ENCODE measurements around the gene HIPK4. TPM values are rescaled to one million over a fixed set of nuclear protein-coding genes. Genes with fewer than 3 reads are reported as not detected.
"Not testable (repeated sequence)": the region's sequence is repeated elsewhere in the genome, so short reads cannot be mapped to it uniquely, and the experiment has no call there.

HIPK4 gene
- total RNA-seq, 1 donor from 2014 or later, result 0.30 TPM

GRCh38 chr19:40413291-40413845 lies 23.4 kb upstream of the HIPK4 start, which contains the start of gene PRX:
PRX (minus strand) TSS chr19:40413378; CDS start chr19:40407932, 5,446 bp downstream.
- no peak for TF ChIP-seq CTCF (conservative IDR thresholded peaks at IDR 0.05)

GRCh38 chr19:40412866-40413265 lies 22.9 kb upstream of the HIPK4 start:
- peaks cover 16% of the 10 kb centered on the region for H3K4me1 Mint-ChIP-seq
- H3K4me3 Mint-ChIP-seq, result no peak overlapping the region
- H3K27me3 Mint-ChIP-seq (ENCODE audit: low read depth), result no peaks in the 10 kb centered on the region
- TF ChIP-seq CTCF (conservative IDR thresholded peaks at IDR 0.05), result no peak
- no peak overlapping the region for H3K27ac Mint-ChIP-seq (ENCODE audit: unreplicated experiment)
- H3K9me3 Mint-ChIP-seq, result no peaks in the 10 kb centered on the region
- no peaks in the 10 kb centered on the region for H3K36me3 Mint-ChIP-seq (ENCODE audit: low read depth)
- DNase-seq (ENCODE audit: low read depth, low spot score), result no peak

More at GRCh38 chr19:40413291-40413845, 23.4 kb upstream of the HIPK4 start, which contains the start of gene PRX:
- DNase-seq (ENCODE audit: low read depth, low spot score), result no peak
- Mint-ChIP-seq H3K4me1 (peaks cover 16% of the 10 kb centered on the region), H3K27ac (ENCODE audit: unreplicated experiment) (no peak within 1 kb of the TSS), H3K4me3 (peak within 1 kb of the TSS; percentile 2), H3K36me3 (ENCODE audit: low read depth) (no peaks in the 10 kb centered on the region), H3K9me3 (no peaks in the 10 kb centered on the region), H3K27me3 (ENCODE audit: low read depth) (no peaks in the 10 kb centered on the region)

- Mint-ChIP-seq H3K4me3 (no peak overlapping the region), H3K36me3 (ENCODE audit: low read depth) (no peaks in the 10 kb centered on the region), H3K27me3 (ENCODE audit: low read depth) (no peaks in the 10 kb centered on the region), H3K4me1 (peaks cover 14% of the 10 kb centered on the region), H3K9me3 (no peaks in the 10 kb centered on the region), H3K27ac (ENCODE audit: unreplicated experiment) (no peak overlapping the region)
- TF ChIP-seq CTCF (conservative IDR thresholded peaks at IDR 0.05), result no peak
- no peak for DNase-seq (ENCODE audit: low read depth, low spot score)
Observed at GRCh38 chr19:40411958-40412499, 22.0 kb upstream of the HIPK4 start.

GRCh38 chr19:40411125-40411842 lies 21.3 kb upstream of the HIPK4 start:
- Mint-ChIP-seq H3K27me3 (ENCODE audit: low read depth) (no peaks in the 10 kb centered on the region), H3K9me3 (no peaks in the 10 kb centered on the region), H3K27ac (ENCODE audit: unreplicated experiment) (peak overlapping the region; percentile 92), H3K4me3 (no peak overlapping the region), H3K4me1 (peaks cover 11% of the 10 kb centered on the region), H3K36me3 (ENCODE audit: low read depth) (no peaks in the 10 kb centered on the region)
- no peak for DNase-seq (ENCODE audit: low read depth, low spot score)
- TF ChIP-seq CTCF (conservative IDR thresholded peaks at IDR 0.05), result no peak

- H3K4me1 Mint-ChIP-seq, result peaks cover 13% of the 10 kb centered on the region
- no peaks in the 10 kb centered on the region for H3K9me3 Mint-ChIP-seq
Observed at GRCh38 chr19:40410030-40410389, 20.0 kb upstream of the HIPK4 start.

GRCh38 chr19:40408598-40408925 lies 18.6 kb upstream of the HIPK4 start:
- H3K9me3 Mint-ChIP-seq; DNase-seq (ENCODE audit: low read depth, low spot score); H3K36me3 Mint-ChIP-seq (ENCODE audit: low read depth); H3K27ac Mint-ChIP-seq (ENCODE audit: unreplicated experiment); H3K4me3 Mint-ChIP-seq; H3K27me3 Mint-ChIP-seq (ENCODE audit: low read depth): not testable (repeated sequence)
- peaks cover 22% of the 10 kb centered on the region for H3K4me1 Mint-ChIP-seq

More at GRCh38 chr19:40410030-40410389, 20.0 kb upstream of the HIPK4 start:
- no peaks in the 10 kb centered on the region for H3K36me3 Mint-ChIP-seq (ENCODE audit: low read depth)
- TF ChIP-seq CTCF (conservative IDR thresholded peaks at IDR 0.05), result no peak
- H3K27me3 Mint-ChIP-seq (ENCODE audit: low read depth), result no peaks in the 10 kb centered on the region
- no peak overlapping the region for H3K4me3 Mint-ChIP-seq
- no peak overlapping the region for H3K27ac Mint-ChIP-seq (ENCODE audit: unreplicated experiment)
- DNase-seq (ENCODE audit: low read depth, low spot score), result no peak

Measured in neural crest cell (in vitro differentiated cells).